HCT116 (cell line): Measurements from ENCODE around the gene ARHGEF38. TPM values are rescaled to one million over a fixed set of nuclear protein-coding genes. Genes with fewer than 3 reads are reported as not detected.

ENCODE experiments used
- ATAC-seq: fragments of 200-7000 bp; cut with Tn5 transposase; 2 replicates; pipeline ENCODE4 v1.9.1; 2020; ENCODE audit warnings: mild to moderate bottlenecking, moderate library complexity
- BruUV-seq: library from RNA; stranded (reverse); fragments of 400-500 nt; replicated peaks from 2 replicates; lab custom pipeline; 2021; lab: Mats Ljungman, UMichigan
- CTCF ChIA-PET: fragments of 300-600 bp; sonication (Branson Sonifier 250); formaldehyde crosslinking; loops from one replicate; lab custom pipeline; 2021; ENCODE audit warnings: antibody characterized with exemption; lab: Charles Lee
- POLR2A ChIA-PET: fragments of 300-600, 350-600 bp; sonication (Branson Sonifier 250); formaldehyde crosslinking; loops from one replicate; lab custom pipeline; 2021; ENCODE audit warnings: antibody characterized with exemption; lab: Charles Lee
- RAD21 ChIA-PET, 2 experiments: fragments of 300-600 bp; sonication (Branson Sonifier 250); formaldehyde crosslinking; loops; one replicate each; lab custom pipeline; 2023; ENCODE audit warnings: low total read pairs in 2 of 2; ENCODE audit not compliant: uncharacterized antibody in 2 of 2, unreplicated experiment in 2 of 2, low non-redundant PET in 1 of 2; lab: Charles Lee
- DNase-seq: peaks from one replicate; pipeline ENCODE4 v3.0.0-alpha.2; 2010; ENCODE audit warnings: low read depth, low spot score
- H2AFZ ChIP-seq: fragments of 200-600 bp; shearing (Covaris generic), sonication (generic); 2 replicates; pipeline ENCODE4 v1.6.1; 2017; ENCODE audit warnings: low read depth, mixed run types, mixed read lengths, antibody characterized with exemption, low read length; ENCODE audit not compliant: poor library complexity, severe bottlenecking
- H3K27ac ChIP-seq: 2 replicates; pipeline ENCODE4 v1.5.1; 2012; ENCODE audit warnings: low read depth, low read length
- H3K27me3 ChIP-seq: fragments of 200-600 bp; sonication (generic); 2 replicates; pipeline ENCODE4 v1.6.1; 2016; ENCODE audit warnings: mixed run types, low read length, mixed read lengths; ENCODE audit not compliant: insufficient read depth
- H3K36me3 ChIP-seq, 2 experiments: fragments of 200-500 bp in 1 of 2; fragments of 200-600 bp in 1 of 2; sonication (Bioruptor generic) in 1 of 2; sonication (generic) in 1 of 2; 2 replicates each; pipeline versions ENCODE4 v1.5.1 to v1.6.1; 2014 to 2016; ENCODE audit warnings: low read length in 2 of 2, inconsistent platforms in 1 of 2, mixed read lengths in 1 of 2, mixed run types in 1 of 2; ENCODE audit not compliant: insufficient read depth in 2 of 2, control insufficient read depth in 1 of 2
- H3K4me1 ChIP-seq, 2 experiments: fragments of 200-600 bp in 1 of 2; sonication (generic) in 1 of 2; 2 replicates each; pipeline versions ENCODE4 v1.5.1 to v1.6.1; 2012 to 2017; ENCODE audit warnings: low read length in 2 of 2, inconsistent platforms in 1 of 2, mild to moderate bottlenecking in 1 of 2, mixed read lengths in 1 of 2, mixed run types in 1 of 2, moderate library complexity in 1 of 2; ENCODE audit not compliant: insufficient read depth in 2 of 2, control insufficient read depth in 1 of 2
- H3K4me2 ChIP-seq: fragments of 200-600 bp; sonication (generic); 2 replicates; pipeline ENCODE4 v1.6.1; 2017; ENCODE audit warnings: mixed run types, low read length, mixed read lengths
- H3K4me3 ChIP-seq, 2 experiments: fragments of 200-600 bp in 1 of 2; sonication (generic) in 1 of 2; replicated peaks in 1 of 2; 2 replicates each; pipeline ENCODE4 v1.5.1; 2011 to 2016; ENCODE audit warnings: low read length in 2 of 2, control low read depth in 1 of 2, low read depth in 1 of 2, mild to moderate bottlenecking in 1 of 2, mixed read lengths in 1 of 2, mixed run types in 1 of 2
- H3K79me2 ChIP-seq: fragments of 200-600 bp; sonication (generic); 2 replicates; pipeline ENCODE4 v1.6.1; 2017; ENCODE audit warnings: mild to moderate bottlenecking, mixed run types, low read length, moderate library complexity, mixed read lengths; ENCODE audit not compliant: insufficient read depth
- H3K9ac ChIP-seq: fragments of 200-600 bp; sonication (generic); 2 replicates; pipeline ENCODE4 v1.6.1; 2016; ENCODE audit warnings: low read length, mixed read lengths
- H3K9me2 ChIP-seq: fragments of 200-600 bp; sonication (generic), shearing (Covaris generic); 2 replicates; pipeline ENCODE4 v1.6.1; 2017; ENCODE audit warnings: mixed run types, mild to moderate bottlenecking, moderate library complexity; ENCODE audit not compliant: insufficient read depth
- H3K9me3 ChIP-seq, 2 experiments: fragments of 200-500 bp in 1 of 2; fragments of 200-600 bp in 1 of 2; sonication (Bioruptor generic) in 1 of 2; sonication (generic) in 1 of 2; 2 replicates each; pipeline ENCODE4 v1.6.1; 2014 to 2017; ENCODE audit warnings: low read length in 2 of 2, mixed read lengths in 2 of 2, inconsistent platforms in 1 of 2, low read depth in 1 of 2, mild to moderate bottlenecking in 1 of 2, mixed run types in 1 of 2, moderate library complexity in 1 of 2; ENCODE audit not compliant: control insufficient read depth in 1 of 2, insufficient read depth in 1 of 2
- H4K20me1 ChIP-seq: fragments of 200-600 bp; sonication (generic), shearing (Covaris generic); 2 replicates; pipeline ENCODE4 v1.6.1; 2017; ENCODE audit warnings: mixed run types, mild to moderate bottlenecking, moderate library complexity; ENCODE audit not compliant: insufficient read depth
- ATF3 ChIP-seq: IDR thresholded peaks from 2 replicates; pipeline ENCODE4 v1.6.1; 2012
- CEBPB ChIP-seq: IDR thresholded peaks from 2 replicates; pipeline ENCODE4 v1.6.1; 2012; ENCODE audit warnings: low read depth
- CTCF ChIP-seq, 3 experiments: fragments of 200-600 bp in 1 of 3; sonication (generic) in 1 of 3; IDR thresholded peaks in 2 of 3; conservative IDR thresholded peaks in 1 of 3; 2 replicates each; pipeline ENCODE4 v1.5.1; 2012 to 2017; ENCODE audit warnings: low read depth in 2 of 3, low read length in 2 of 3, antibody characterized with exemption in 1 of 3, borderline replicate concordance in 1 of 3, control low read depth in 1 of 3, mild to moderate bottlenecking in 1 of 3, mixed read lengths in 1 of 3, mixed run types in 1 of 3, moderate library complexity in 1 of 3; ENCODE audit not compliant: insufficient read depth in 1 of 3
- FOSL1 ChIP-seq: IDR thresholded peaks from 2 replicates; pipeline ENCODE4 v1.6.1; 2012; ENCODE audit warnings: low read depth
- JUND ChIP-seq: IDR thresholded peaks from 2 replicates; pipeline ENCODE4 v1.6.1; 2012
- MAX ChIP-seq: IDR thresholded peaks from 2 replicates; pipeline ENCODE4 v1.6.1; 2012
- POLR2AphosphoS5 ChIP-seq: IDR thresholded peaks from 2 replicates; pipeline ENCODE4 v1.6.1; 2011; ENCODE audit warnings: mild to moderate bottlenecking, low read depth, low read length, moderate library complexity
- RAD21 ChIP-seq: IDR thresholded peaks from 2 replicates; pipeline ENCODE4 v1.6.1; 2012; ENCODE audit warnings: low read depth, mild to moderate bottlenecking
- REST ChIP-seq: IDR thresholded peaks from 2 replicates; pipeline ENCODE4 v1.6.1; 2012; ENCODE audit warnings: low read depth
- ZBTB33 ChIP-seq: IDR thresholded peaks from 2 replicates; pipeline ENCODE4 v1.6.1; 2011; ENCODE audit warnings: mild to moderate bottlenecking, low read length, moderate library complexity; ENCODE audit not compliant: insufficient replicate concordance; ENCODE audit errors: extremely low read depth
- intact Hi-C: fragments of 100-400 bp; cut with micrococcal nuclease; formaldehyde crosslinking; loops from 2 replicates; pipeline ENCODE4 v1.10.0; 2022
- total RNA-seq: library from RNA; stranded (reverse); gene quantifications from one replicate; pipeline ENCODE4 v1.2.1, GENCODE V29; 2021; ENCODE audit not compliant: unreplicated experiment

The ARHGEF38 gene
- total RNA-seq, 1 experiment from 2014 or later: not detected

- Histone ChIP-seq H3K9me3 (no peaks in the 10 kb centered on the region), H2AFZ (no peak overlapping the region), H3K4me2 (no peak overlapping the region), H3K9ac (no peak overlapping the region), H4K20me1 (no peaks in the 10 kb centered on the region), H3K4me3 (no peak overlapping the region), H3K4me1 (no peaks in the 10 kb centered on the region), H3K36me3 (no peaks in the 10 kb centered on the region), H3K27ac (no peak overlapping the region), H3K27me3 (no peaks in the 10 kb centered on the region), H3K79me2 (no peaks in the 10 kb centered on the region), H3K9me2 (no peaks in the 10 kb centered on the region; the same call in 1 of the 2 replicates)
- TF ChIP-seq MAX: no peak
- TF ChIP-seq POLR2AphosphoS5: no peak
- no peak for TF ChIP-seq RAD21
- no peak for TF ChIP-seq JUND
- no peak for TF ChIP-seq CEBPB
- no peak for TF ChIP-seq FOSL1
- TF ChIP-seq REST: no peak
- no peak for TF ChIP-seq CTCF (IDR thresholded peaks at IDR 0.05 in 2 of 3, conservative IDR thresholded peaks at IDR 0.05 in 1 of 3; ENCODE audit: borderline replicate concordance in 1 of 3, insufficient read depth in 1 of 3, low read depth in 2 of 3, low read length in 2 of 3)
- TF ChIP-seq ATF3: no peak
- TF ChIP-seq ZBTB33: no peak
- ChIA-PET POLR2A (no interaction called here), CTCF (no interaction called here), RAD21 (no interaction called here)
- intact Hi-C loops: no loop called here
- DNase-seq: no peak
- no TSS peak for BruUV-seq
- ATAC-seq: no peak
These were observed 108.6 kb downstream of the ARHGEF38 start for GRCh38 chr4:105661028-105661427.
